GM06990 (cell line): ENCODE data around the gene CTIF.

Experiments used
- DNase-seq: peaks from one replicate; pipeline ENCODE4 v3.0.0-alpha.2; 2011; ENCODE audit not compliant: insufficient read length; ENCODE audit errors: extremely low read depth
- H3K27me3 ChIP-seq: replicated peaks from 2 replicates; pipeline ENCODE4 v1.6.0; 2011; ENCODE audit warnings: low read length; ENCODE audit not compliant: control insufficient read depth, insufficient read depth
- H3K36me3 ChIP-seq: 2 replicates; pipeline ENCODE4 v1.5.1; 2011; ENCODE audit warnings: low read length; ENCODE audit not compliant: control insufficient read depth, insufficient read depth
- H3K4me3 ChIP-seq: replicated peaks from 2 replicates; pipeline ENCODE4 v1.5.1; 2011; ENCODE audit warnings: low read depth, mild to moderate bottlenecking, control low read depth, low read length
- TF ChIP-seq, protein P1 (sequence below): IDR thresholded peaks from 2 replicates; pipeline ENCODE4 v1.5.1; 2011; ENCODE audit warnings: low read length, control low read depth, mild to moderate bottlenecking, inconsistent platforms; ENCODE audit not compliant: insufficient read depth, poor library complexity, severe bottlenecking

CTIF gene

GRCh38 chr18:48641981-48642380 lies 103.2 kb downstream of the CTIF start:
- H3K4me3 ChIP-seq = no peak overlapping the region
- no peak for DNase-seq
- TF ChIP-seq, protein P1, sequence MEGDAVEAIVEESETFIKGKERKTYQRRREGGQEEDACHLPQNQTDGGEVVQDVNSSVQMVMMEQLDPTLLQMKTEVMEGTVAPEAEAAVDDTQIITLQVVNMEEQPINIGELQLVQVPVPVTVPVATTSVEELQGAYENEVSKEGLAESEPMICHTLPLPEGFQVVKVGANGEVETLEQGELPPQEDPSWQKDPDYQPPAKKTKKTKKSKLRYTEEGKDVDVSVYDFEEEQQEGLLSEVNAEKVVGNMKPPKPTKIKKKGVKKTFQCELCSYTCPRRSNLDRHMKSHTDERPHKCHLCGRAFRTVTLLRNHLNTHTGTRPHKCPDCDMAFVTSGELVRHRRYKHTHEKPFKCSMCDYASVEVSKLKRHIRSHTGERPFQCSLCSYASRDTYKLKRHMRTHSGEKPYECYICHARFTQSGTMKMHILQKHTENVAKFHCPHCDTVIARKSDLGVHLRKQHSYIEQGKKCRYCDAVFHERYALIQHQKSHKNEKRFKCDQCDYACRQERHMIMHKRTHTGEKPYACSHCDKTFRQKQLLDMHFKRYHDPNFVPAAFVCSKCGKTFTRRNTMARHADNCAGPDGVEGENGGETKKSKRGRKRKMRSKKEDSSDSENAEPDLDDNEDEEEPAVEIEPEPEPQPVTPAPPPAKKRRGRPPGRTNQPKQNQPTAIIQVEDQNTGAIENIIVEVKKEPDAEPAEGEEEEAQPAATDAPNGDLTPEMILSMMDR = no peak
- H3K36me3 ChIP-seq = no peaks in the 10 kb centered on the region
- no peaks in the 10 kb centered on the region; the same call in 1 of the 2 replicates for H3K27me3 ChIP-seq

- no peaks in the 10 kb centered on the region; the same call in 1 of the 2 replicates for H3K27me3 ChIP-seq
- no peak for DNase-seq
- no peak overlapping the region for H3K4me3 ChIP-seq
- TF ChIP-seq, protein P1 = no peak
- no peaks in the 10 kb centered on the region for H3K36me3 ChIP-seq
These were observed 103.7 kb downstream of the CTIF start for GRCh38 chr18:48642503-48642902.

DNA sequence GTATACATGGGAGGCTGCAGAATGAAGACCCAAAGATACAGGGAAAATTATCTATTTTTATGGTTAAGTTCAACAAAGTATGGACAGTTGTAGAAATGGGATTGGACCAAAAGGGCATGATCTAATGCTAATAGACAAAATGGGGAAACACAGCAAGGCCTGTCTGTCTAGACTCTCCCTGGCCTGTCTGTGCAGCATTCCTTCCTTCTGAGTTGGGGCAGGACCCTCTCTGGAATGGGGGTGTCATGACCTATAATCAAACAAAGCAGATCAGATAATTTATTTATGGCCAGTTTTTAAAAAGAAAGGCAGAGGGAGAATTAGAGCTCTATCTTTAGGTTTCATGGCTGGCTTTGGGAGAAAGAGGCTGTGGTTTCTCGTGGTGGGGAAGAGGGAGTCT lies 104.4 kb downstream of the CTIF start:
- TF ChIP-seq, protein P1 = no peak
- Histone ChIP-seq H3K36me3 (no peaks in the 10 kb centered on the region), H3K4me3 (no peak overlapping the region), H3K27me3 (no peaks in the 10 kb centered on the region; the same call in 1 of the 2 replicates)
- no peak for DNase-seq

DNA sequence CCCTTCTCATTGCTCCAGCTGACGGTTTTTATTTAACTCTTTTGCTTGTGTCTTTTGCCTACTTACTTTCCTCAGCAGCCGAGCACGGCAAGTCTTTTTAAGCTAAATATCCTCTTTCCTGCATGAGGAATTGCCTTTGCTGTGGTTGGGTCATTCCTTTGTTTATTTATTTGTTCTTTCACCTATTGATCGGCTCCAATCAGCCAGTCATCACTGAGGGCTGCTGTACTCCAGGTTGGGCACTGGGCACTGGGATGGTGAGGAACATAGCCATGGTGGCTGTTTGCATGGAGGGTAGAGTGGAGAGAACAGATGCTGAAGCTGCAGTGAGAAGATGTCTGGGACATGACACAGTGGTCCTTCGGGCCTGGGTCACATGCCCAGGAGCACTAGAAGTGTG lies 105.2 kb downstream of the CTIF start:
- TF ChIP-seq, protein P1 = no peak
- Histone ChIP-seq H3K36me3 (no peaks in the 10 kb centered on the region), H3K27me3 (no peaks in the 10 kb centered on the region; the same call in 1 of the 2 replicates), H3K4me3 (no peak overlapping the region)
- no peak for DNase-seq

DNA sequence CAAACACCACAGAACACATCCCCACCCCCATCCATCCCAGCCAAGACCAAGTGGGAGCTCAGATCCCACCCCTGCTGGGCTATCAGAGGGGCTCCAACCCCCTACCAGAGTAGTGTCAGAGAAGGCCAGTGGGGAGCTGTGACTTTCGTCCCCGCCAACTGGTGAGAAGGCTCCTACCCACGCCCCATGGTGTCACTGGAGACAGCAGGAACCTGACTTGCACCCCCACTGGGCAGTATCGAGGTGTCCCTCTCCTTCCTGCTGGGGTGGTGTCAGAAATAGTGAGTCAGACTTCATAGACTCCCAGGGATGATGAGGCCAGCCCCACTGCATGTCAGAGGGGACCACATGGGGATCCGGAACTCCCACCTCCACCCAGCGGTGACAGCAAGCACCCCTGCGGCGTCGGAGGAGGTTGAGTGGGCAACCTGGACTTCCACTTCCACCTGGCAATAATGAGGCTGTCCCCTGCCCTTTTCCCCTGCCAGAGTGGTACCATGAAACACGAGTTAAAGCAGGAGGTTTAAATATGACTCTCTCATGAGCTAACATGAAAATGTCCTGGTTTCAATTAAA lies 106.7 kb downstream of the CTIF start:
- Histone ChIP-seq H3K27me3 (no peaks in the 10 kb centered on the region; the same call in 1 of the 2 replicates), H3K36me3 (no peaks in the 10 kb centered on the region), H3K4me3 (no peak overlapping the region)
- TF ChIP-seq, protein P1 = no peak
- no peak for DNase-seq

DNA sequence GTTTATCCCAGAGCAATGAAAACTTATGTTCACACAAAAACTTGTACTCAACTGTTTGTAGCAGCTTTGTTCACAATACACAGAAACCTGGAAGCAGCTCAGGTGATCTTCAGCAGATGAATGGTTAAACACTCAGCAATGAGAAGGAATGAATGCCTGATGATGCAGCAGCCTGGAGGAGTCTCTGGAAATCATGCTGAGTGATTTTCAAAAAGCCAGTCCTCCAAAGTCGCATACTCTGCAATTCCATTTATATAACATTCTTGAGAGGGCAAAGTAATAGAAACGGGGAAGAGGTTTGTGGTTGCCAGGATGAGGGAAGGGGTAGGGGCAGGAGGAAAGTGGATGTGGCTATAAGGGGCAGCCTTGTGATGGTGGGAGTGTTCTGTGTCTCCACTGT lies 108.1 kb downstream of the CTIF start:
- TF ChIP-seq, protein P1 = no peak
- DNase-seq = no peak

More for the DNA sequence above, 108.1 kb downstream of the CTIF start:
- H3K4me3 ChIP-seq = no peak overlapping the region
- no peaks in the 10 kb centered on the region for H3K36me3 ChIP-seq
- no peaks in the 10 kb centered on the region; the same call in 1 of the 2 replicates for H3K27me3 ChIP-seq
